Upper lobe of left lung (tissue), 4 donors: ENCODE measurements around the gene OPTC.

ENCODE experiments used
- CTCF ChIP-seq, 6 experiments: fragments of 450-650 bp in 4 of 6; fragments of 200-600 bp in 2 of 6; sonication (generic) in 2 of 6; IDR thresholded peaks; one replicate each; pipeline ENCODE4 v1.5.1; 2016 to 2019; ENCODE audit warnings: antibody characterized with exemption in 6 of 6
- POLR2A ChIP-seq, 4 donors: fragments of 450-650 bp; IDR thresholded peaks; one replicate each; pipeline ENCODE4 v1.5.1; 2016 to 2017; ENCODE audit warnings: antibody characterized with exemption in 4 of 4, mild to moderate bottlenecking in 2 of 4
- POLR2AphosphoS5 ChIP-seq, 2 donors: sonication (generic); formaldehyde crosslinking; IDR thresholded peaks; one replicate each; pipeline ENCODE4 v1.5.1; 2017; ENCODE audit warnings: antibody characterized with exemption in 2 of 2

GRCh38 chr1:203539831-203540546 is 46.0 kb downstream of the OPTC start:
- no peak for TF ChIP-seq CTCF (IDR thresholded peaks at IDR 0.05)
- no peak for TF ChIP-seq POLR2AphosphoS5 (IDR thresholded peaks at IDR 0.05)
- no peak for TF ChIP-seq POLR2A (IDR thresholded peaks at IDR 0.05)
